Naive thymus-derived CD4-positive, alpha-beta T cell (primary cell): ENCODE measurements around the gene RNF150. TPM values are rescaled to one million over a fixed set of nuclear protein-coding genes. Genes with fewer than 3 reads are reported as not detected.

Source experiments
- ATAC-seq: fragments of 150-1000 bp; cut with Tn5 transposase; 2 replicates; pipeline ENCODE4 v1.10.0; 2021; ENCODE audit warnings: mild to moderate bottlenecking, moderate library complexity
- CTCF ChIA-PET: fragments of 350-600 bp; sonication (Branson Sonifier 250); formaldehyde crosslinking; loops from one replicate; lab custom pipeline; 2021; ENCODE audit warnings: antibody characterized with exemption; lab: Charles Lee
- POLR2A ChIA-PET: fragments of 350-600 bp; sonication (Branson Sonifier 250); formaldehyde crosslinking; loops from one replicate; lab custom pipeline; 2021; ENCODE audit warnings: antibody characterized with exemption, inconsistent platforms; lab: Charles Lee
- DNase-seq, 9 donors: peaks; one replicate each; pipeline versions ENCODE4 v3.0.0 to v3.0.0-alpha.2; 2020 to 2022; ENCODE audit warnings: mixed read lengths in 1 of 9
- H3K27ac ChIP-seq: one replicate; pipeline ENCODE4 v1.7.0; 2013; ENCODE audit warnings: mild to moderate bottlenecking, low read depth, low read length, moderate library complexity
- H3K27me3 ChIP-seq, 2 donors: one replicate each; pipeline ENCODE4 v1.7.0; 2013; ENCODE audit warnings: low read length in 2 of 2, mild to moderate bottlenecking in 2 of 2, moderate library complexity in 2 of 2; ENCODE audit not compliant: control insufficient read depth in 2 of 2, insufficient read depth in 2 of 2
- H3K36me3 ChIP-seq, 3 experiments: 1 replicate in 2 of 3; 2 replicates in 1 of 3; pipeline ENCODE4 v1.7.0; 2013; ENCODE audit warnings: low read length in 3 of 3, mild to moderate bottlenecking in 3 of 3, moderate library complexity in 1 of 3; ENCODE audit not compliant: insufficient read depth in 3 of 3, control insufficient read depth in 2 of 3
- H3K4me1 ChIP-seq, 2 donors: one replicate each; pipeline ENCODE4 v1.7.0; 2013; ENCODE audit warnings: low read length in 2 of 2, mild to moderate bottlenecking in 2 of 2, moderate library complexity in 1 of 2; ENCODE audit not compliant: control insufficient read depth in 2 of 2, insufficient read depth in 2 of 2
- H3K4me3 ChIP-seq: 2 replicates; pipeline ENCODE4 v1.7.0; 2013; ENCODE audit warnings: mild to moderate bottlenecking, low read length
- H3K9me3 ChIP-seq, 3 experiments: 1 replicate in 2 of 3; 2 replicates in 1 of 3; pipeline ENCODE4 v1.7.0; 2013; ENCODE audit warnings: low read length in 3 of 3; ENCODE audit not compliant: control insufficient read depth in 2 of 3
- H3K27ac Mint-ChIP-seq, 9 donors: one replicate each; pipeline ENCODE4 v1.8.0; 2020 to 2022; ENCODE audit warnings: mixed read lengths in 9 of 9, mild to moderate bottlenecking in 8 of 9, moderate library complexity in 5 of 9, inconsistent platforms in 2 of 9
- H3K27me3 Mint-ChIP-seq, 5 donors: one replicate each; pipeline ENCODE4 v1.8.0; 2021 to 2022; ENCODE audit warnings: mixed read lengths in 5 of 5, mild to moderate bottlenecking in 1 of 5
- H3K36me3 Mint-ChIP-seq, 5 donors: one replicate each; pipeline ENCODE4 v1.8.0; 2020 to 2022; ENCODE audit warnings: mixed read lengths in 5 of 5, mild to moderate bottlenecking in 3 of 5, inconsistent platforms in 1 of 5
- H3K4me1 Mint-ChIP-seq, 7 donors: one replicate each; pipeline ENCODE4 v1.8.0; 2020 to 2022; ENCODE audit warnings: mixed read lengths in 7 of 7, mild to moderate bottlenecking in 3 of 7, inconsistent platforms in 1 of 7
- H3K4me3 Mint-ChIP-seq, 10 donors: one replicate each; pipeline ENCODE4 v1.8.0; 2020 to 2022; ENCODE audit warnings: mild to moderate bottlenecking in 10 of 10, mixed read lengths in 10 of 10, moderate library complexity in 6 of 10, inconsistent platforms in 2 of 10
- H3K9me3 Mint-ChIP-seq, 11 donors: one replicate each; pipeline ENCODE4 v1.8.0; 2020 to 2022; ENCODE audit warnings: mixed read lengths in 11 of 11, mild to moderate bottlenecking in 4 of 11, inconsistent platforms in 1 of 11, moderate library complexity in 1 of 11
- intact Hi-C, 2 donors: fragments of 100-400 bp; cut with micrococcal nuclease; formaldehyde crosslinking; loops; one replicate each; pipeline ENCODE4 v1.15.1; 2023
- polyA plus RNA-seq, 2 donors: library from polyadenylated mRNA; unstranded; fragments of 300-500 nt; fragmentation: Illumina TruSeq; gene quantifications; one replicate each; pipeline ENCODE4 v1.2.3, GENCODE V29; 2021
- total RNA-seq, 6 experiments: library from RNA in 5 of 6; stranded (reverse) in 5 of 6; gene quantifications; 1 replicate in 5 of 6; 2 replicates in 1 of 6; pipeline ENCODE4 v1.2.3 and lab custom pipeline; 2021 to 2026

RNF150 gene
- total and polyA plus RNA-seq, 7 experiments from 2014 or later, result 0.02 TPM; not detected in 6

GRCh38 chr4:141144207-141144606 is 10.9 kb upstream of the RNF150 start:
- Histone ChIP-seq H3K4me3 (no peak overlapping the region), H3K36me3 (no peaks in the 10 kb centered on the region), H3K27me3 (no peaks in the 10 kb centered on the region), H3K27ac (no peak overlapping the region), H3K4me1 (no peaks in the 10 kb centered on the region), H3K9me3 (no peaks in the 10 kb centered on the region)
- Mint-ChIP-seq H3K9me3 (no peaks in the 10 kb centered on the region), H3K4me1 (no peaks in the 10 kb centered on the region), H3K4me3 (no peak overlapping the region), H3K27me3 (peaks cover 0 to 21% (median 8%) of the 10 kb centered on the region in 5 donors), H3K36me3 (no peaks in the 10 kb centered on the region), H3K27ac (no peak overlapping the region)
- ATAC-seq (no peak), DNase-seq (no peak)
- POLR2A ChIA-PET, result no interaction called here
- intact Hi-C loops, result no loop called here
- CTCF ChIA-PET, result no interaction called here

- Histone ChIP-seq H3K27me3 (no peaks in the 10 kb centered on the region), H3K36me3 (no peaks in the 10 kb centered on the region), H3K9me3 (no peaks in the 10 kb centered on the region), H3K27ac (no peak overlapping the region), H3K4me1 (no peaks in the 10 kb centered on the region), H3K4me3 (no peak overlapping the region)
- Mint-ChIP-seq H3K9me3 (peaks cover 0 to 1% (median 0%) of the 10 kb centered on the region in 11 donors), H3K27me3 (peaks cover under 1 to 26% (median 11%) of the 10 kb centered on the region in 5 donors), H3K4me3 (no peak overlapping the region), H3K4me1 (no peaks in the 10 kb centered on the region), H3K27ac (no peak overlapping the region), H3K36me3 (no peaks in the 10 kb centered on the region)
- CTCF ChIA-PET, result no interaction called here
- intact Hi-C loops, result no loop called here
- ATAC-seq (peak; percentile 54), DNase-seq (no peak)
- POLR2A ChIA-PET, result no interaction called here
Measured at GRCh38 chr4:141142423-141142822, 9.2 kb upstream of the RNF150 start.

GRCh38 chr4:141140391-141141200 is 7.3 kb upstream of the RNF150 start:
- peaks cover 0 to 4% (median 0%) of the 10 kb centered on the region in 11 donors for H3K9me3 Mint-ChIP-seq
- CTCF ChIA-PET, result no interaction called here
- POLR2A ChIA-PET, result no interaction called here

GRCh38 chr4:141133999-141134995 is 1.0 kb upstream of the RNF150 start:
- DNase-seq (no peak), ATAC-seq (no peak)
- no peaks in the 10 kb centered on the region for H3K36me3 Mint-ChIP-seq
- ChIA-PET POLR2A (no interaction called here), CTCF (no interaction called here)
- Histone ChIP-seq H3K36me3 (no peaks in the 10 kb centered on the region), H3K4me1 (no peaks in the 10 kb centered on the region), H3K9me3 (no peaks in the 10 kb centered on the region), H3K27me3 (no peaks in the 10 kb centered on the region), H3K4me3 (no peak overlapping the region), H3K27ac (no peak overlapping the region)
- H3K4me1 Mint-ChIP-seq, result peaks cover 0 to 20% (median 13%) of the 10 kb centered on the region in 7 donors
- peak overlapping the region in 9 of 10 donors; percentile 80 to 94 (median 88) for H3K4me3 Mint-ChIP-seq
- peaks cover 65 to 75% (median 67%) of the 10 kb centered on the region in 5 donors for H3K27me3 Mint-ChIP-seq
- H3K9me3 Mint-ChIP-seq, result peaks cover 0 to 4% (median 0%) of the 10 kb centered on the region in 11 donors
- no peak overlapping the region for H3K27ac Mint-ChIP-seq
- intact Hi-C loops, result loop anchor here (1.0 kb wide), 1 partner anchor 273 kb away; no protein-coding TSS in a partner anchor

More at GRCh38 chr4:141140391-141141200, 7.3 kb upstream of the RNF150 start:
- Histone ChIP-seq H3K9me3 (no peaks in the 10 kb centered on the region), H3K27ac (no peak overlapping the region), H3K4me3 (no peak overlapping the region), H3K36me3 (no peaks in the 10 kb centered on the region), H3K27me3 (no peaks in the 10 kb centered on the region), H3K4me1 (no peaks in the 10 kb centered on the region)
- ATAC-seq (no peak), DNase-seq (no peak)
- intact Hi-C loops, result no loop called here
- Mint-ChIP-seq H3K4me3 (no peak overlapping the region), H3K4me1 (no peaks in the 10 kb centered on the region), H3K27me3 (peaks cover 15 to 40% (median 25%) of the 10 kb centered on the region in 5 donors), H3K36me3 (no peaks in the 10 kb centered on the region), H3K27ac (no peak overlapping the region)

GRCh38 chr4:141132709-141133145 is 542 bp downstream of the RNF150 start:
- Histone ChIP-seq H3K9me3 (no peaks in the 10 kb centered on the region), H3K27ac (no peak overlapping the region), H3K4me1 (no peaks in the 10 kb centered on the region), H3K36me3 (no peaks in the 10 kb centered on the region), H3K27me3 (no peaks in the 10 kb centered on the region), H3K4me3 (peak overlapping the region; percentile 26)
- H3K27me3 Mint-ChIP-seq, result peaks cover 72 to 87% (median 78%) of the 10 kb centered on the region in 5 donors
- POLR2A ChIA-PET, result no interaction called here
- CTCF ChIA-PET, result no interaction called here
- peaks cover 0 to 20% (median 13%) of the 10 kb centered on the region in 7 donors for H3K4me1 Mint-ChIP-seq
- intact Hi-C loops, result loop anchor here (1.0 kb wide), 1 partner anchor 271 kb away; no protein-coding TSS in a partner anchor
- H3K27ac Mint-ChIP-seq, result no peak overlapping the region
- peak; percentile 8 for ATAC-seq
- no peak for DNase-seq
- peaks cover 0 to 4% (median 0%) of the 10 kb centered on the region in 11 donors for H3K9me3 Mint-ChIP-seq
- peak overlapping the region in 5 of 10 donors; percentile 47 to 91 (median 88) for H3K4me3 Mint-ChIP-seq
- no peaks in the 10 kb centered on the region for H3K36me3 Mint-ChIP-seq

- no peaks in the 10 kb centered on the region for H3K4me1 ChIP-seq
- Mint-ChIP-seq H3K27me3 (peaks cover 74 to 87% (median 75%) of the 10 kb centered on the region in 5 donors), H3K4me1 (peaks cover 0 to 20% (median 13%) of the 10 kb centered on the region in 7 donors), H3K9me3 (peaks cover 0 to 4% (median 0%) of the 10 kb centered on the region in 11 donors), H3K4me3 (peak overlapping the region; percentile 55 to 88 (median 63)), H3K36me3 (no peaks in the 10 kb centered on the region), H3K27ac (no peak overlapping the region)
- no peaks in the 10 kb centered on the region for H3K27me3 ChIP-seq
- no peaks in the 10 kb centered on the region for H3K9me3 ChIP-seq
- DNase-seq (peak in 1 of 9 donors; percentile 21), ATAC-seq (peak; percentile 13)
- H3K27ac ChIP-seq, result no peak overlapping the region
- CTCF ChIA-PET, result no interaction called here
- intact Hi-C loops, result no loop called here
- POLR2A ChIA-PET, result no interaction called here
- no peaks in the 10 kb centered on the region for H3K36me3 ChIP-seq
- peak overlapping the region; percentile 7 for H3K4me3 ChIP-seq
Measured at GRCh38 chr4:141132072-141132708, 1.1 kb downstream of the RNF150 start.
